ENCODE results near the gene SNX9.
A peak's percentile ranks its signal among the peaks of the same experiment; 100 is the strongest.

The SNX9 gene

GRCh38 chr6:157877149-157877548 is 54.1 kb downstream of the SNX9 start:
- ATAC-seq (no peak), DNase-seq (ENCODE audit: low spot score in 2 of 2) (no peak)
- Mint-ChIP-seq H3K4me3 (no peak overlapping the region), H3K36me3 (peaks cover 100% of the 10 kb centered on the region), H3K4me1 (peaks cover 30% of the 10 kb centered on the region), H3K27ac (peak overlapping the region; percentile 45), H3K9me3 (no peaks in the 10 kb centered on the region)

- Mint-ChIP-seq H3K36me3 (peaks cover 100% of the 10 kb centered on the region), H3K9me3 (no peaks in the 10 kb centered on the region), H3K27ac (peak overlapping the region; percentile 45), H3K4me1 (peaks cover 37% of the 10 kb centered on the region), H3K4me3 (no peak overlapping the region)
- ATAC-seq (peak; percentile 37), DNase-seq (ENCODE audit: low spot score in 2 of 2) (no peak)
These were observed 54.8 kb downstream of the SNX9 start for GRCh38 chr6:157877573-157878438.

DNA sequence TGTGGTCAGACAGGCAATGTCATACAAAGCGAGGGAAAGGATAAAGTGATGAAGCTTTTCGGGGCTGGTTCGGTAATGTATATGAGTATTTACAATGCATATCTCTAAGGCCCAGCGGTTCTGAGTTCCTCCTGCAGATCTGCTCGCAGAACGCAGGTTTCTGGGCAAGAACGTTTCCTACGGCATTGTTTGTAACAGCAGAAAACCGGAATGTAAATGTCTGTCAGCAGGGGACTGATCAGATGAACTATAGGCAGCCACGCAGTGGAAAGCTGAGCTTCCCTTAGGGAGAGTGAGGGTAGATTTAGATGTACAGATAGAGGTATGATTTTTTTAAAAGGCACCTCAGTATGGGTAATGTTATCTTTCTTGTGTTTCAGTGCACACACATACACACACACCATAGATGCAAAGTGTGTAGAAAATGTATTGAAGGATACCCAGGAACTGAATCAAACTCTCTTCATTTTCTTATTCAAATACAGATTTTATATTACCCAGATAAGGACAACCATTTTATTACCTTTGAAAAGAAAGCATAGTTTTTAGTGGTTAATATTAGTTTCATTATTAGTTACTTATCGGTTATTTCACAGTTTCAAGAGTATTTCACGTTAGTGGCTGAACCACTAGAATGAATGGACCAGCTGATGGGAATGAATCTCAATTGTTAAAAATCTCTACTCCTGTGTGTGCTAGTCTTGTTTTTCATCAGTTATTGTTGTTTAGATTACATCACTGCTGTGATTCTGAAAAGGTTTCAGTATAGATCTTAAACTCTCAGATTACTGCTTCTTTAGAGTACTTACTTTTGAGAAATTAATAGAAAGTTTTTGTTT is 56.2 kb downstream of the SNX9 start:
- Mint-ChIP-seq H3K4me1 (peaks cover 49% of the 10 kb centered on the region), H3K27ac (no peak overlapping the region), H3K4me3 (no peak overlapping the region), H3K9me3 (no peaks in the 10 kb centered on the region), H3K36me3 (peaks cover 100% of the 10 kb centered on the region)
- peak; percentile 85 for ATAC-seq
- no peak for DNase-seq (ENCODE audit: low spot score in 2 of 2)

GRCh38 chr6:157879873-157880254 is 56.8 kb downstream of the SNX9 start:
- DNase-seq (ENCODE audit: low spot score in 2 of 2) (no peak), ATAC-seq (peak; percentile 29)
- no peak overlapping the region for H3K4me3 Mint-ChIP-seq
- peaks cover 100% of the 10 kb centered on the region for H3K36me3 Mint-ChIP-seq
- peak overlapping the region; percentile 0 for H3K27ac Mint-ChIP-seq
- H3K4me1 Mint-ChIP-seq, result peaks cover 52% of the 10 kb centered on the region
- H3K9me3 Mint-ChIP-seq, result no peaks in the 10 kb centered on the region

DNA sequence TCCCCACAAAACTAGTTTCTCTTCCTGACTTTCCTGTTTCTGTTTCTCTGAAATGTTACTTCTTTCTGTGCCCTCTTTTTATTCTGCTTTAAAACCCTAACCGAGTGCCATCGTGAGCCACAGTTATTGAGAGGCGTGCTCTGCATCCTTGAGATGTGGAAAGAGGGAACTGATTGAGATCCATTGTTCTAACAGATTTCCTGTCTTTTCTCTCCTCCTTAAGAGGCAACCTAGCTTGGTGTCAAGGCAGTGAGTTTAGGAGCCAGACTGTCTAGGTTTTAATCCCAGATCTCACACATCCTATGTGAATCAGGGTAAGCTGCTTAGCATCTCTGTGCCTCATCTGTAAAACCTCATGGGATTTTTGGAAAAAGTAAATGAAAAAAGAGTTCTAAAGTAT is 57.5 kb downstream of the SNX9 start:
- no peak for DNase-seq (ENCODE audit: low spot score in 2 of 2)
- Mint-ChIP-seq H3K4me1 (peaks cover 57% of the 10 kb centered on the region), H3K4me3 (no peak overlapping the region), H3K36me3 (peaks cover 100% of the 10 kb centered on the region), H3K9me3 (no peaks in the 10 kb centered on the region), H3K27ac (peak overlapping the region; percentile 0)
- ATAC-seq, result no peak

- peaks cover 100% of the 10 kb centered on the region for H3K36me3 Mint-ChIP-seq
- H3K4me3 Mint-ChIP-seq, result no peak overlapping the region
- peaks cover 62% of the 10 kb centered on the region for H3K4me1 Mint-ChIP-seq
- H3K9me3 Mint-ChIP-seq, result no peaks in the 10 kb centered on the region
- no peak for DNase-seq (ENCODE audit: low spot score in 2 of 2)
- H3K27ac Mint-ChIP-seq, result no peak overlapping the region
- ATAC-seq, result no peak
These were observed 58.3 kb downstream of the SNX9 start for GRCh38 chr6:157881342-157881741.

DNA sequence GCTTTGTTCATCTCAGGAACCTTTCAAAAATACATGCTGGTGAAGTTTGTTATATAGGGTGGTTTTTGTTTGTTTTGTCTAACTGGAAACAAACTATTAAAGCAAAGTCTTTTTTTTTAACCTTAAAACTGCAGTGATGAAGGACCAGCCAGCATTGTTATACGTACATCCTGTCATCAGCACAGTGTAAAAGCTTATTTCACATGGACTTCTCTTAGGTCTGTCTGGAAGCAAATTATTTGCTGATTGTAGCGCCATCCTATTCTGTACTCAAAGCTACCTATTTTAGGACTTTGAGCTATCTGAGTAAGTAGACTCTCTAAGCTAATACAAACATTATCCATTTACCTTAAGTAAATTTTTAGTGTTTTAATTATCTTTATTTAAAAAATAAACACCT is 61.7 kb downstream of the SNX9 start:
- H3K36me3 Mint-ChIP-seq, result peaks cover 100% of the 10 kb centered on the region
- ATAC-seq (no peak), DNase-seq (ENCODE audit: low spot score in 2 of 2) (no peak)
- no peaks in the 10 kb centered on the region for H3K9me3 Mint-ChIP-seq
- peak overlapping the region; percentile 32 for H3K4me3 Mint-ChIP-seq
- H3K4me1 Mint-ChIP-seq, result peaks cover 69% of the 10 kb centered on the region
- H3K27ac Mint-ChIP-seq, result peak overlapping the region; percentile 93

DNA sequence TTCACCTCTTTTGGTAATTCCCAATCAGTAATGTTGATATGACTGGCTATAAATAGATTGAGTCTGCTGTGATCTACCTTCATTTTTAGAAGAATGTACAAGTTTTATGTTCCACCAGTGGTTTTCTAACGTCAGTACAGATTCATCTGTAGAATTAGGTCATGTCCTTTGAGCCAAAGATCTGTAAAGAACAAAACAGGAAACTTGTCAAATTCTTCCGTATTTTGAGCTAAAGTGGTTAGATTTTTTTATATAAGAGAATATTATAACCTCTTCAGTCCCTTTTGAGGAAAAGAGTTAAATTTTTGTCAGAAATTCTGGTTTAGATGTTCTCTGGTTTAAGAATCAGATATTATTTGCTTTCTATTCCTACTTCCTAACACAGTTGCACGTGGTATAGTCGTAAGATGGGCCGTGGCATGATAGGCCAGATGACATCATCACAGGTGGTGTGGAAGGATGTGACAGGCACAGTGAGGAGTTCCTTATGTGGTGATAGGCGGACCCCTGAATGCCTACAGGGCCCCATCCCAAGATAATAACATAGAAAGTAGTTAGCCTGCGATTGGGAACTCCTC is 62.3 kb downstream of the SNX9 start:
- peak overlapping the region; percentile 32 for H3K4me3 Mint-ChIP-seq
- peak in 1 of 2 donors; percentile 59 for DNase-seq (ENCODE audit: low spot score in 2 of 2)
- peaks cover 100% of the 10 kb centered on the region for H3K36me3 Mint-ChIP-seq
- peak overlapping the region; percentile 93 for H3K27ac Mint-ChIP-seq
- peaks cover 67% of the 10 kb centered on the region for H3K4me1 Mint-ChIP-seq
- H3K9me3 Mint-ChIP-seq, result no peaks in the 10 kb centered on the region
- ATAC-seq, result peak; percentile 91

GRCh38 chr6:157885876-157886275 is 62.8 kb downstream of the SNX9 start:
- peak; percentile 94 for ATAC-seq
- Mint-ChIP-seq H3K4me1 (peaks cover 66% of the 10 kb centered on the region), H3K4me3 (peak overlapping the region; percentile 32), H3K9me3 (no peaks in the 10 kb centered on the region), H3K36me3 (peaks cover 100% of the 10 kb centered on the region), H3K27ac (peak overlapping the region; percentile 93)
- no peak for DNase-seq (ENCODE audit: low spot score in 2 of 2)

DNA sequence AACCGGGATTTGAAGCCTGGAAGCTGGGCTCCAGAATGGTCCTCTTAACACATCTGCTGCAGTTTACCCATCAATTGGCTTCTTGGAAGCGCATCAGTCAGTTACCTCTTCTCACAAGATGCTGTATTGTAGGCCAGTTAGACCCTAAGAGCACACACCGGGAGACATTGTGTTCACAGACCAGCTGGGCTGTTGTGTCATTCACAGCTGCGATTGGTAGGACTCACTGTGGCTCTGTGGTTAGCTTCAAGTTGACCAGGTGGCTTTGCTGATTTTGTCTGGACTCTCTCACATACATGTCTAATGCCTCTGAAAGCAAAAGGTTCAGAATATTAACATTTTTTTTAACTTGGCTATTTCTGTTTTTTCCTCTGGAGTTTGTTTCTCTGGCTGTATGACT is 64.8 kb downstream of the SNX9 start:
- Mint-ChIP-seq H3K4me3 (no peak overlapping the region), H3K36me3 (peaks cover 100% of the 10 kb centered on the region), H3K27ac (peak overlapping the region; percentile 57)

DNA sequence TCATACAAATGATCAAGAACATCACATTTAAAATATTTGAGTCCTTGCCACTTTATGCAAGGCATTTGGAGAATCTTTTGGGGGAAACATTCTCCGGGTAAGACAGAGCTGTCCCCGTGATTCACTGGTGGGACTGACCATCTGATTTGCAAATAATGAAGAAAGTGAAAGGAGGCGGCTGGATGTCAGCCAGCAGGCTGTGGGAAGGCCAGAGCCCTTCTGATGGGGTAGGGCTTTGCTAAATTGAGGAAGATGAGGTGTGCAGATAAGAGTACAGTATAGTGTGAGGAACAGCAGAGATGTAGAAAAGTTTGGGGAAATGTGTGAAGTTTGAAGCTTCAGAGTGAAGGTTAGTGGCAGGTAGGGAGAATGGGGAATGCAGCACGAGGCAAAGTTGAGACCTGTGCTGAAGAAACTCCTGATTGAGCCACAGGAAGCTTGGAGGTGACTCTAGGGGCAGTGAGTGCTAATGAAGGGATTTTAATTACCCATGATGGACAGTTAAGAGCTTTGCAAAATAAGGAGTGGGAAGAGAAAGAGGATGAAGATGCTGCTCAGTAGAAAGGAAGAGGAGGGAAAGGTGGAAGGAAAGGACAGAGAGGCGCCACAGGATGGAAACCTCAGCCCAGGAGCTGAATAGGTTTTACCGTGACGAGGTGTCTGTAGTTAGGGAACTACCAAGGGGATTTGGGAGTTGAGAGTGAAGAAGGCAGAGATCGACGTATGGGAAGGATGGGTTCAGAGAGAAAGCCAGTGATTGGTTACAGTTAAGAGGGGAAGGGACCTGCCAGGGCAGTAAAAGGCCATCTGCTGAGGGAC is 68.7 kb downstream of the SNX9 start:
- DNase-seq (ENCODE audit: low spot score in 2 of 2) (no peak), ATAC-seq (peak; percentile 20)
- Mint-ChIP-seq H3K9me3 (no peaks in the 10 kb centered on the region), H3K27ac (peak overlapping the region; percentile 43), H3K36me3 (peaks cover 100% of the 10 kb centered on the region), H3K4me3 (peak overlapping the region; percentile 40), H3K4me1 (peaks cover 52% of the 10 kb centered on the region)

More for the DNA sequence above, 64.8 kb downstream of the SNX9 start:
- Mint-ChIP-seq H3K9me3 (no peaks in the 10 kb centered on the region), H3K4me1 (peaks cover 68% of the 10 kb centered on the region)
- ATAC-seq (no peak), DNase-seq (ENCODE audit: low spot score in 2 of 2) (no peak)

DNA sequence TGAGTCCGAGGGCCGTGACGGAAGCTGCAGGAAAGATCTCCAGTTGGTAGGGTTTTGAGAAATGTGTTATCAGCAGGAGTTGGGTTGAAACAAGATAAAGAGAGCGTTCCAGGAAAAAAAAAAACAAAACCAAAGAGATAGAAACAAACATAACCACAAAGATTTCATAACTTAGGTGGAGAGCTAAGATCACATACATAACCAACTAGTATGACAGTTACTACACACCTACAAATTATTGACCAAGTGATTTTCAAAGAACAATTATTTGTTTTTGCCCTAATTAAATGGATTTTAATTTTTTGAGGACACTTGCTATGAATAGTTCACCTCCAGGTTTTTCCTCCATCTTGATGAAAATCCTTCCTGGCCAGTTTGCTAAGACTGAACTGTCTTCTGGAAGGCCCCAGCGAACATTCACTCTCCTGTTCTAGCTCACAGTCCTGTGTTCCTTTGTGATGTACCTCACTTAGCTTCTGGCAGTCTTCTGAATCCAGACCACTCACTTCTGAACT is 69.4 kb downstream of the SNX9 start:
- DNase-seq (ENCODE audit: low spot score in 2 of 2) (no peak), ATAC-seq (peak; percentile 78)
- Mint-ChIP-seq H3K4me1 (peaks cover 45% of the 10 kb centered on the region), H3K36me3 (peaks cover 100% of the 10 kb centered on the region), H3K27ac (peak overlapping the region; percentile 43), H3K4me3 (peak overlapping the region; percentile 40), H3K9me3 (no peaks in the 10 kb centered on the region)

- H3K4me3 Mint-ChIP-seq, result no peak overlapping the region
These were observed 70.2 kb downstream of the SNX9 start for GRCh38 chr6:157893238-157893637.

GRCh38 chr6:157895585-157895984 is 72.5 kb downstream of the SNX9 start:
- no peaks in the 10 kb centered on the region for H3K9me3 Mint-ChIP-seq
- H3K4me3 Mint-ChIP-seq, result no peak overlapping the region
- ATAC-seq (no peak), DNase-seq (ENCODE audit: low spot score in 2 of 2) (no peak)
- peaks cover 100% of the 10 kb centered on the region for H3K36me3 Mint-ChIP-seq
- H3K27ac Mint-ChIP-seq, result no peak overlapping the region
- H3K4me1 Mint-ChIP-seq, result peaks cover 46% of the 10 kb centered on the region

More at GRCh38 chr6:157893238-157893637, 70.2 kb downstream of the SNX9 start:
- peak; percentile 75 for ATAC-seq
- Mint-ChIP-seq H3K27ac (no peak overlapping the region), H3K4me1 (peaks cover 40% of the 10 kb centered on the region), H3K36me3 (peaks cover 100% of the 10 kb centered on the region), H3K9me3 (no peaks in the 10 kb centered on the region)
- DNase-seq (ENCODE audit: low spot score in 2 of 2), result no peak
